Measurements from ENCODE around the gene PDLIM1. TPM values are rescaled to one million over a fixed set of nuclear protein-coding genes. Genes with fewer than 3 reads are reported as not detected.
A peak's percentile ranks its signal among the peaks of the same experiment; 100 is the strongest.

PDLIM1 gene
- total and polyA plus RNA-seq, 10 of the 15 experiments (the other 5 are each of a cell fraction or from before 2014, with no cell fraction given) = 95.7 to 714 (median 309) TPM

GRCh38 chr10:95291365-95292039, 699 bp upstream of the PDLIM1 start:
- H3K27me3 ChIP-seq (replicated peaks in 1 of 2; ENCODE audit: control insufficient read depth in 2 of 2, insufficient read depth in 2 of 2, low read length in 1 of 2) = no peaks in the 10 kb centered on the region
- TSS peak; percentile 83 for BruUV-seq (replicated peaks)
- H3K4me2 ChIP-seq (ENCODE audit: control insufficient read depth, insufficient read depth) = peak overlapping the region; percentile 80
- no peak for FAIRE-seq
- 38% methylated on average over 19 of the region's 19 CpGs for WGBS (ENCODE audit: insufficient coverage, insufficient replicate concordance, low lambda C conversion rate, missing lambda C conversion rate)
- ChIA-PET RAD21 (ENCODE audit: unreplicated experiment) (no interaction called here), SMC1A (ENCODE audit: uncharacterized antibody, unreplicated experiment) (interaction anchor here (0.6 to 8.2 kb wide), 3 partner anchors 11 to 821 kb away, joined by 3 to 80 read pairs (median 3); no protein-coding TSS in a partner anchor), POLR2A (interaction anchor here (1.1 kb wide), 1 partner anchor 48 kb away, joined by 3 read pairs; no protein-coding TSS in a partner anchor), CTCF (no interaction called here)
- no peak for DNase-seq (ENCODE audit: low read depth, low spot score)
- peak overlapping the region; percentile 98 for H3K27ac ChIP-seq (ENCODE audit: control insufficient read depth, insufficient read depth)
- ATAC-seq = no peak
- H3K36me3 ChIP-seq (ENCODE audit: control insufficient read depth in 2 of 2, insufficient read depth in 2 of 2, low read length in 1 of 2) = peaks cover 0 to 4% of the 10 kb centered on the region in 2 experiments; a peak in 1 of 4 replicates
- peaks cover 8% of the 10 kb centered on the region for H4K20me1 ChIP-seq (ENCODE audit: control insufficient read depth, insufficient read depth)
- H3K9me3 ChIP-seq (replicated peaks; ENCODE audit: control insufficient read depth, insufficient read depth, low read length) = no peaks in the 10 kb centered on the region
- peak overlapping the region; percentile 0 for H2AFZ ChIP-seq (ENCODE audit: control insufficient read depth, low read depth, low read length)
- H3K4me1 ChIP-seq (ENCODE audit: control insufficient read depth, insufficient read depth, low read length) = peaks cover 53% of the 10 kb centered on the region
- peak overlapping the region; percentile 54 for H3K4me3 ChIP-seq
- intact Hi-C loops (cut with micrococcal nuclease; ENCODE audit: unreplicated experiment) = loop anchor here (1.0 to 10.0 kb wide), 4 partner anchors 46 to 983 kb away; partner anchors contain the start of genes BLNK and ENTPD1
- peak overlapping the region; percentile 80 for H3K9ac ChIP-seq (ENCODE audit: control insufficient read depth, insufficient read depth, low read length)
- peaks cover 64% of the 10 kb centered on the region for H3K79me2 ChIP-seq (ENCODE audit: control insufficient read depth, insufficient read depth, low read length)
- in situ Hi-C loops (cut with MboI) = loop anchor here (10.0 kb wide), 1 partner anchor 463 kb away; the partner anchor contains the start of gene ENTPD1
- no peak for TF ChIP-seq PBX3 (IDR thresholded peaks at IDR 0.05; ENCODE audit: insufficient replicate concordance, low read depth, low read length)
- no peak for TF ChIP-seq ZNF384 (IDR thresholded peaks at IDR 0.05; ENCODE audit: borderline replicate concordance, low read depth, low read length)
- no peak for TF ChIP-seq ZNF207 (IDR thresholded peaks at IDR 0.05; ENCODE audit: borderline replicate concordance)
- 0 out of 2 replicates have a peak, but pooled peaks have one; percentile 33 for TF ChIP-seq NKRF (conservative IDR thresholded peaks at IDR 0.05)
- TF ChIP-seq PAX8 (IDR thresholded peaks at IDR 0.05) = no peak
- TF ChIP-seq NR2F1 (conservative IDR thresholded peaks at IDR 0.05) = no peak
- no peak for TF ChIP-seq NFXL1 (IDR thresholded peaks at IDR 0.05; ENCODE audit: borderline replicate concordance)
- no peak for TF ChIP-seq TAF1 (IDR thresholded peaks at IDR 0.05; ENCODE audit: borderline replicate concordance, low read depth, low read length)
- TF ChIP-seq ETV6 (conservative IDR thresholded peaks at IDR 0.05 in 1 of 2, IDR thresholded peaks at IDR 0.05 in 1 of 2; ENCODE audit: borderline replicate concordance in 1 of 2, low read depth in 1 of 2) = no peak
- TF ChIP-seq SMC3 (IDR thresholded peaks at IDR 0.05; ENCODE audit: borderline replicate concordance, low read length) = no peak
- no peak for TF ChIP-seq SP1 (IDR thresholded peaks at IDR 0.05; ENCODE audit: low read depth, low read length)
- no peak for TF ChIP-seq EGR1 (IDR thresholded peaks at IDR 0.05; ENCODE audit: borderline replicate concordance in 1 of 2, low read depth in 2 of 2, low read length in 2 of 2)
- TF ChIP-seq ELK1 (IDR thresholded peaks at IDR 0.05; ENCODE audit: low read depth, low read length) = no peak
- TF ChIP-seq HDGF (IDR thresholded peaks at IDR 0.05) = 0 out of 2 replicates have a peak, but pooled peaks have one; percentile 35
- 0 out of 2 replicates have a peak, but pooled peaks have one; percentile 13 for TF ChIP-seq GATAD2B (conservative IDR thresholded peaks at IDR 0.05; ENCODE audit: low read depth)
- TF ChIP-seq MYC (IDR thresholded peaks at IDR 0.05; ENCODE audit: insufficient read depth, insufficient read length, insufficient replicate concordance, low read length, severe bottlenecking) = no peak
- TF ChIP-seq NFYA (IDR thresholded peaks at IDR 0.05; ENCODE audit: borderline replicate concordance, low read depth, low read length) = no peak

Data from GM12878 (cell line).